Vagina (tissue), 2 donors: ENCODE measurements around the gene FIZ1.

Experiments used
- CTCF ChIP-seq, 3 experiments: fragments of 450-650 bp in 2 of 3; fragments of 200-600 bp in 1 of 3; sonication (generic) in 1 of 3; IDR thresholded peaks; one replicate each; pipeline ENCODE4 v1.5.1; 2017 to 2019; ENCODE audit warnings: antibody characterized with exemption in 3 of 3, mild to moderate bottlenecking in 2 of 3, moderate library complexity in 2 of 3
- POLR2A ChIP-seq, 2 donors: fragments of 450-650 bp; IDR thresholded peaks; one replicate each; pipeline ENCODE4 v1.6.1; 2017; ENCODE audit warnings: antibody characterized with exemption in 2 of 2, mild to moderate bottlenecking in 2 of 2, moderate library complexity in 2 of 2
- POLR2AphosphoS5 ChIP-seq, 2 donors: sonication (generic); formaldehyde crosslinking; IDR thresholded peaks; one replicate each; pipeline ENCODE4 v1.9.0; 2017; ENCODE audit warnings: antibody characterized with exemption in 2 of 2, mild to moderate bottlenecking in 2 of 2, low read depth in 1 of 2; ENCODE audit not compliant: insufficient read depth in 1 of 2

- TF ChIP-seq CTCF (IDR thresholded peaks at IDR 0.05) (no peak), POLR2AphosphoS5 (IDR thresholded peaks at IDR 0.05; ENCODE audit: insufficient read depth in 1 of 2, low read depth in 1 of 2) (no peak), POLR2A (IDR thresholded peaks at IDR 0.05) (no peak)
Observed at GRCh38 chr19:55645512-55645881, 46.2 kb upstream of the FIZ1 start.
